Endothelial cell of umbilical vein (primary cell): ENCODE results near the gene COL6A3.

ENCODE experiments used
- EZH2 ChIP-seq: IDR thresholded peaks from 2 replicates; pipeline ENCODE4 v1.6.1; 2012; ENCODE audit warnings: borderline replicate concordance, low read depth, mild to moderate bottlenecking, moderate library complexity, low read length, inconsistent platforms; ENCODE audit not compliant: severe bottlenecking
- FOS ChIP-seq: IDR thresholded peaks from 2 replicates; pipeline ENCODE4 v1.6.1; 2011; ENCODE audit warnings: mild to moderate bottlenecking, low read length, moderate library complexity, borderline replicate concordance; ENCODE audit not compliant: insufficient read depth
- POLR2A ChIP-seq: IDR thresholded peaks from 2 replicates; pipeline ENCODE4 v1.6.1; 2012; ENCODE audit warnings: low read depth, mild to moderate bottlenecking, control low read depth, low read length
- POLR2AphosphoS5 ChIP-seq: IDR thresholded peaks from 2 replicates; pipeline ENCODE4 v1.6.1; 2012; ENCODE audit warnings: low read depth, mild to moderate bottlenecking, control low read depth, low read length, moderate library complexity; ENCODE audit not compliant: insufficient read depth
- TF ChIP-seq, protein P1 (sequence below), 2 donors: IDR thresholded peaks; 1 replicate in 1 of 2; 2 replicates in 1 of 2; pipeline ENCODE4 v1.5.1; 2011; ENCODE audit warnings: low read length in 2 of 2, mild to moderate bottlenecking in 2 of 2, moderate library complexity in 2 of 2, control low read depth in 1 of 2, inconsistent platforms in 1 of 2, low read depth in 1 of 2; ENCODE audit not compliant: insufficient read depth in 1 of 2; ENCODE audit errors: extremely low read depth in 1 of 2
- TF ChIP-seq, protein P2 (sequence below): IDR thresholded peaks from 2 replicates; pipeline ENCODE4 v1.6.1; 2011; ENCODE audit not compliant: insufficient read depth, insufficient read length

DNA sequence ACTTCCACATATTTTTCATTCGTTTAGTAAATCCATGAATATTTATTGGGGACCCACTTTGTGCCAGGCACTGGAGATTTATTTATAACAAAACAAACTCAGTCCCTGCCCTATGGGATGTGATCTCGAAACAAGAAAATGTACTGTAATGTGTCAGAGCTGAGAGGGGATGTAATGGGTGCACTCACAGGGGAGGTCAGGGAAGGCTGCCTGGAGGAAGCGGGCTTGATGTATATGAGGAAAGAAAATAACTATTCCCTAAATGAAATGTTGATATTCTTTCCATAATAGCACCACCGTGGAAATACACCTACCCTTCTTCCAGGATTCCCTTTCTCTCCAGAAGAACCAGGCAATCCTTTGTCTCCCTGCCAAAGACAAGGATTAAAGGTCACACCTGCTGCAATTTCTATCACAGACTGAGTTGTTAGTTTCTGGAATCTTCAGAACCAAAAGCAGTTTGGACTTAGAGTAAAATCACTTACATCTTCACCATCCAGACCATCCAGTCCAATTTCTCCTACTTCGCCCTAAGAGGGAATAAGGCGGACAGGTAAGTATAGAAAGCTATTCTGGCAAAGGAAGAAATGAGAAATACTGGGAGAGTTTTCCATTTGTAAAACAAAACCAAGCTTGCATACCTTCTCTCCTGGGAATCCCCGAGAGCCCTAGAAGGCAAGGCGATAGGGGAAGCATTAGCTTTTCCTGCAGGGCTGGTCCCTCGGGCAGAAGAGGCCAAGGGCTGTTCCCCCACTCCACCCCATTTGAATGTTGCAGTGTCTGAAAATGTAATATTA lies 55.0 kb downstream of the COL6A3 start:
- TF ChIP-seq, protein P1, sequence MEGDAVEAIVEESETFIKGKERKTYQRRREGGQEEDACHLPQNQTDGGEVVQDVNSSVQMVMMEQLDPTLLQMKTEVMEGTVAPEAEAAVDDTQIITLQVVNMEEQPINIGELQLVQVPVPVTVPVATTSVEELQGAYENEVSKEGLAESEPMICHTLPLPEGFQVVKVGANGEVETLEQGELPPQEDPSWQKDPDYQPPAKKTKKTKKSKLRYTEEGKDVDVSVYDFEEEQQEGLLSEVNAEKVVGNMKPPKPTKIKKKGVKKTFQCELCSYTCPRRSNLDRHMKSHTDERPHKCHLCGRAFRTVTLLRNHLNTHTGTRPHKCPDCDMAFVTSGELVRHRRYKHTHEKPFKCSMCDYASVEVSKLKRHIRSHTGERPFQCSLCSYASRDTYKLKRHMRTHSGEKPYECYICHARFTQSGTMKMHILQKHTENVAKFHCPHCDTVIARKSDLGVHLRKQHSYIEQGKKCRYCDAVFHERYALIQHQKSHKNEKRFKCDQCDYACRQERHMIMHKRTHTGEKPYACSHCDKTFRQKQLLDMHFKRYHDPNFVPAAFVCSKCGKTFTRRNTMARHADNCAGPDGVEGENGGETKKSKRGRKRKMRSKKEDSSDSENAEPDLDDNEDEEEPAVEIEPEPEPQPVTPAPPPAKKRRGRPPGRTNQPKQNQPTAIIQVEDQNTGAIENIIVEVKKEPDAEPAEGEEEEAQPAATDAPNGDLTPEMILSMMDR (IDR thresholded peaks at IDR 0.05; ENCODE audit: extremely low read depth in 1 of 2, insufficient read depth in 1 of 2, low read depth in 1 of 2, low read length in 2 of 2) = no peak
- no peak for TF ChIP-seq EZH2
- TF ChIP-seq POLR2A = no peak
- no peak for TF ChIP-seq POLR2AphosphoS5
- TF ChIP-seq, protein P2, sequence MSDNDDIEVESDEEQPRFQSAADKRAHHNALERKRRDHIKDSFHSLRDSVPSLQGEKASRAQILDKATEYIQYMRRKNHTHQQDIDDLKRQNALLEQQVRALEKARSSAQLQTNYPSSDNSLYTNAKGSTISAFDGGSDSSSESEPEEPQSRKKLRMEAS = no peak
- no peak for TF ChIP-seq FOS
